DMS153 (cell line): Measurements from ENCODE around the gene LDB2.
A peak's percentile ranks its signal among the peaks of the same experiment; 100 is the strongest.
"Not testable (repeated sequence)": the region's sequence is repeated elsewhere in the genome, so short reads cannot be mapped to it uniquely, and the experiment has no call there.

Experiments used
- DNase-seq: peaks from one replicate; lab custom pipeline; 2025; lab: John Stamatoyannopoulos, UW

Gene LDB2

DNA sequence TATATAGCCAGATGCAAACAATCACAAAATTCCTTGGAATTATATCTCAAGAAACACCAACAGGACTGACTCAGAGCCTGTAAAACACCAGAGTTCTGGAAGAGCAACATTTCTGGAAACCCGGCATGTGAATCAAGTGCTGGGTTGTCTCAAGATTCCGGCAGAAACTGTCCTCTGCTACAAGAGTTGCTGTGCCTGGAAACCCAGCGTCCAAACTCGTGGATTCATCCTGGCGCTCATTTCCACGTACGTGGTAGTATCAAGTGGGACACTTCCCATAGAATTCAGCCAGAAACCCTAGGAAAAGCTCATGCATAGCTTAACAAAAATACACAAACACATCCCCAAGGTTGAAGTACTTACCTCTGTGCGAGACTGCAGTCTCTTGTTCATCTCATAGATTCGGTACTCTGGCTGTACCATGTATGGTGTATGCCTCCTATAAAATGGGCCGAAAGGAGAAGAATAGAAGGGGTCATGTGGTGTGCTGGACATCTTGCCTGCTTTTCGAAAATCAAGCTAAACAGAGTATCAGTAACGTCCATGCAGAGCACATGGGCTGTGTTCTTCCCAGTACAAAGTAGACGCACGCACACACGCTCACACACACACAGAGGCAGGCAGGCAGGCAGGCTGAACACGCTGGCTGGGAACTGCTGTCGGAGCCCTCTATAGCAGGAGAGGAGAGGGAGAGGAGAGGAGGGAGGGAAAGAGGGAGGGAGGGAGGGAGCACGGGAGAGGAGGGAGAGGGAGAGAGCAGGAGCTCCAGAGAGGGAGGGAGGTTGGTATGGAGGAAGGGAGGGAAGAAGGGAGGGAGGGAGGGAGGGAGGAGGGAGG, at the start of gene LDB2:
Gene LDB2, minus strand, starts transcription at position 655 of the 837 bp plus-strand sequence.
- no peak for DNase-seq

DNA sequence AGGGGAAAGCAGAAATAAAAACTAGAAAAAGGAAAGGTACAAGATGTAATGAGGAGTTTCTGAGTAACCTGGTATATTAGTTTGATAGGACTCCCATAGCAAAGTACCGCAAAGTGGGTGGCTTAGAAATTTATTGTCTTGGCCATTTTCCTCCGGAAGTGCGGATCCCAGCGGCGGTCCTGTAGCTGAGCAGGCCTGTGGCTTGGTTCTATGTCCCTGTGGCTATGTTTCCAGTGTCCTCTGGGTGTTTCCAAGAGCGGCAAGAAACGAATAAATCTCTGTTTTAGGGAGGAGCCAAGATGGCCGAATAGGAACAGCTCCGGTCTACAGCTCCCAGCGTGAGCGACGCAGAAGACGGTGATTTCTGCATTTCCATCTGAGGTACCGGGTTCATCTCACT, 44.0 kb upstream of the LDB2 start:
- DNase-seq = no peak

DNA sequence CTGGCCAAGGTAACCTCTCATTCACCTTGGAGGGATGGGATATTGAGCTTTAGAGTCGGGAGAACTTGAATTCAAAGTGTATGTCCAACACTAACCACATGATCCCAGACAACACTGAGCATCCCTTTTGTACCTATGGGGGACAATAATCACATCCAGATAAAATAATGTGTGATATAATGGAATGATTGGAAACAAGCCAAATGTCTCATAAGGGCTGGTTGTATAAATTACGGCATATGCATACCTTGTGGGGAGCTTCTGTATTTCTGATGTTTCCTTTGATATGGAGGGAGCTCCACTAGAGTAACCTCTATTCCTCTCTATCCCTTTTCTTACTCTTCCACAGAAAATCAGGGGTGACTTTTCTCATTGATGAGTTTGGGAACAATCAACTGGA, 40.7 kb upstream of the LDB2 start:
- DNase-seq = no peak

DNA sequence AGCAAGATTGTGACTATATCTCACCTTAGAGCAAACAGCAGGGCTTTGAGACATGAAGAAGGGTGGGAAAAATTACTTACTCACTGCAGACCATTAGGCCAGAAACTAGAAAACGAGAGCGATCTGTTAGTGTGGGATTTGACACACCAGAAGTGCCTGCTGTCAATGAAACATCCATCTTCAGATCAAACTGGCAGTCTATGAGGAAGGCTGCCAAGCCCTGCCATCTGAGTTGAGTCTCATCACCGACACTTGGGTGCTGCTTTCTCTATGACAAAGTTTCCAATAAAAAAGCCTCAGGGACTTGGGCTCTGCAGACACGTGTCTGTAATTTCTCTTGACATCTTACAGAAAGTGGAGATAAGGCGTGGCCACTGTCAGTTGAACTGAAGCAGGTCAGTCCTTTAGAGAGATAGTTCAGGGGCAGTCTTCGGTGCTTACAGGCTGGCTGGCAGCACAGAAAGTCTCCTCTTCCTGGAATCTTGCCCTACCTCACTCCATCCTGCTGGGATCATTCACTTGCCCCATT, 40.1 kb upstream of the LDB2 start:
- DNase-seq = no peak

DNA sequence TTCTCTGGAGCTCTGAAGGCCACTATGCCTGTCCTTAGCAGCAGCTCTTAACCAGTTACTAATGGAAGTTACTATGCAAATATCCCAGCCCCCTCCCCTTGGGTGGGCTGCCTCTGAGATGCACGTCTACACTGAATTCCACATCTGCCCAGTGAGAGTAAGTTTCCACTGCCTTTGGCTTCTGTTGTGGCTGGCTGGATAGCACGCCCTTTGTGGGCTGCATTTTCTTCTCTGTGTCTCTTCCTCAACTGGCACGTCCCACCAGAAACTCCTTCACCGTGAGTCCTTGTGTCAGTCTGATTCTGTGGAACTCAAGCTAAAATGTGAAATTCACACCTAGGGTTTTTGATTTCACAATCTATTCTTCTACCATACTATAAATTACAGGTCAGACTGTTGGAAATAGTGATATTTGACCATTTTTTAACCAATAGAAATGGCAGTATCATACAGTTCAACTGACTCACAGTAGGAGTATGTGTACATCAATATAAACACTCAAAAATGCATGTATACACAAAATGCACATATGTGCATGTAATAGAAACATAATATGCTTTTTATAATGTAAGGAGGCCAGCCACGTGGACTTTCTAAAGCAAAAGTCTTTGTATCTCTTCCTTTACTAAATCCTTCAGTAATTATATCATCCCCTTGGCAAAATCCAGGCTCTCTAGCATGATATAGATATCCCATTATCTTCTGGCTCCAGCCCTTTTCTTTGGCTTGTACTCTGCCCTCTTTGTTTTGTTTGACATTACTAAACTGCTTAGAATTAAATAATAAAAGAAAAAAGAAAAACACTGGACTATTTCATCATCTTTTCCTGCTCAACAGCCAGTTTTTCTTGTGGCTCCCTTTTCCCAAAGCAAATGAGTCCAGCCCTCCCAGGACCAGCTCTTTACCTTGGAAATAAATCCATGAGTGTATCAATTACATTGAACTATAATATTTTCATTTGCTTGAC, 33.2 kb upstream of the LDB2 start:
- DNase-seq = no peak

DNA sequence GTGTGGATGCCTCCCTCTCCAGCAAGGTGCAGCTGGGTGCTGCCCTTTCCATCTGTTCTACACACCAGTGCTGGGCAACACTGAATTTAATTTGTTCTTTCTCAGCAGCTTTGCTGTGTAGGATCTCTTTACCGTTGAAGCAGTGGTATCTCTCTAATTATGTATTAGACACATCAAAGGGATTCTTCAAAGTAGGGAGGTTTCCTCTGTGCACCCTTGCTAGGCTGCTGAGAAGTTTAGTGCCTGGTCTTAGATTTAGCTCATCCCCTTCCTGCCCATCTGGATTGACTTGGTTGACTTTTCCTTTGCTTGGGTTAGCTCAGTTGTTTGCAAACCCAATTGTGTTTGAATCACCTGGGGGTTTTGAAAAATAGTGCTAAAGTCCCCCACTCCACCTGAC, 27.8 kb upstream of the LDB2 start:
- no peak for DNase-seq

DNA sequence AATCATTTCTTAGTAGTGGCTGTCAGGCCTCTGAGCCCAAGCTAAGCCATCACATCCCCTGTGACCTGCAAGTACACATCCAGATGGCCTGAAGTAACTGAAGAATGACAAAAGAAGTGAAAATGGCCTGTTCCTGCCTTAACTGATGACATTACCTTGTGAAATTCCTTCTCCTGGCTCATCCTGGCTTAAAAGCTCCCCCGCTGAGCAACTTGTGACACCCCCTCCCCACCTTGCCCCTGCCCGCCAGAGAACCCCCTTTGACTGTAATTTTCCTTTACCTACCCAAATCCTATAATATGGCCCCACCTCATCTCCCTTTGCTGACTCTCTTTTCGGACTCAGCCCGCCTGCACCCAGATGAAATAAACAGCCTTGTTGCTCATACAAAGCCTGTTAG, 20.3 kb upstream of the LDB2 start:
- DNase-seq = not testable (repeated sequence)

DNA sequence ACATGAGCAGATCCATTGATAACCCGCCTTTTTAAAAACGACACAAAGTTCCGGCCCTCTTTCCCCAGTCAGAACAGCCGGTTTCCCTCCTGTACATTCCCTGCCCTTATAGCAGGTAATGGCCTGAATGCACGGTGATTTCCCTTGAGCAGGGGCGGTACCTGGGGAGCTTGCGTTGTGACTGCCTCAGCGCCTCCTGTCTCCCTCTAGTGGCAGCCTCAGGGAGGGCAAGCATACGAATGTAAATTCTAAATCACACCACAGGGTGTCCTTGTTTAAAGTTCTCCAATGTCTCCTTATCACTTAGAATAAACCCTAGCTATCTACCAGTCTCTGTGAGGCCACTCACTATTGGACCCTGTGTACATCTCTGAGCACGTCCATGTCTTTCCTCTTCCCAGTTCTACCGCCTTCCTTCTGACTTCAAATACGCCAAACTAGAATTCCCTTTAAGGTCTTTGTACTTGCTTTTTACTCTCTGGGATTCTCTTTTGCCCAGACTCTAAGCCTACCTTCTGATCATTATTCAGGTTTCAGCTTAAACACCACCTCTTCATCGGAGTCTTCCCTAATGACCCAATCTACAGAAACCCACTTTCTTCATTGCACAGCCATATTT, 18.4 kb upstream of the LDB2 start:
- DNase-seq = peak; percentile 1

DNA sequence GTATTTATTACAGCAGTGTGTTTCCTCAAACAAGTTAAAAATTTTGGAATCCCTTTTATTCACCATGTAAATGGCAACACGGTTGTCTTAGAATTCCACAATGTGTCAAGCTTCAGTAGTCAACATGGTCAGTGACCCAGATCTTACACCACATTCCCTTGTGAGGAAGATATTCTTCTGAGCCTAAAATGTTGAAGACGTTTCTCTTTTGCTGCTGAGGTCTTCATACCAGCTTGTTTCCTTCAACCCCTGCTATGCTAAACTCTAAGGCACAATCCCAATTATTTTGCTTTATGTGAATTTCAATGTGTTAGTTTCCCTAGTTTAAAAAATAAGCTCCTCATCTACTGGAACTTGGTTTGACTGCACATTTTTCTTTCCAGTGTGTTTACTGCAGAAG, 17.6 kb upstream of the LDB2 start:
- no peak for DNase-seq

DNA sequence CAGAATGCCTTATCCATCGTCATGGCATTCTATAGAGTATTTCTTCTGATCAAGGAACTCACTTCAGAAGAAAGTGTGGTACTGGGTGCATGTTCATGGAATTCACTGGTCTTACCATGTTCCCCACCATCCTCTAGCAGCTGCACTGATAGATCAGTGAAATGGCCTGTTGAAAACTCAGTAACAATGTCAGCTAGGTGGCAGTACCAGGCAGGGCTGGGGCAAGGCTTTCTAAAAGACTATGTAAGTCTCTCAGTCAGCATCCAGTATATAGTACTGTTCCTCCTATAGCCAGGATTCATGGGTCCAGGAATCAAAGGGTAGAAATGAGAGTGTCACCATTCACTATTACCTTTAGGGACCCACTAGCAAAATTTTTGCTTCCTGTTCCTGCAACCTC, 15.8 kb upstream of the LDB2 start:
- DNase-seq = peak; percentile 1

DNA sequence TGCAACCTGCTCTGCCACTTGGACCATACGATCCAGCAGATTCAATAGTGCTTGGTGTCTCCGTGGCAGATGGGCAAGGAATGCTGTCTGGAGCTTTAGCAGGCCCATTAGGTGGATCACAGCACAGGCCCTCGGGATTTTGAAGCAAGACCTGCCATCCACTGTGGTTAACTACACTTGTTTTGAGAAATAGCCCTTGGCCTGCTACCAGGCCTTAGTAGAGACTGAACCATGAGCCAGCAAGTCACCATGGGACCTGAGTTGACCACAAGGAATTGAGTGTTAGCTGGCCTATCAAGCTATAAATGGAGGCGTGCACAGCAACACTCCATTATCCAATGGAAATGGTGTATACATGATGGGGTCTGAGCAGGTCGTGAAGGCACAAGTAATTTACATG, 14.5 kb upstream of the LDB2 start:
- no peak for DNase-seq

DNA sequence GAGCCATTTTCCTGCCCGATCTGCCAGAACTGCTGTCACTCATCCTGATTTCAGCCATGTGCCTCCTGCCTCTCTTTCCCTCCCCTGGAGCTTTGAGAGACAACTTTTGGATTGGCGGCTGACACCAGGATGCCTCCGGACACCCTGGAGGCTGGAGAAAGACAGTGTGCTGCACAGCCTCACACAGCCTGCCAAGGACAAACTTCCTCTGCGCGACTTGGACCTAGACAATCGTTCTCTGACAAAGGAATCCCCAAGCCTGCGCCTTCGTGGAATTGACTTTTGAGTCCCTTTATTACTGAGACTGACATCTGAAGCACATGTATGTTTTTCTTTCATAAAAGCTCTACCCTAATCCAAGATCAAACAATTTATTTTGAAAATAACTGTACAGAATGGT, 10.8 kb upstream of the LDB2 start:
- DNase-seq = no peak

DNA sequence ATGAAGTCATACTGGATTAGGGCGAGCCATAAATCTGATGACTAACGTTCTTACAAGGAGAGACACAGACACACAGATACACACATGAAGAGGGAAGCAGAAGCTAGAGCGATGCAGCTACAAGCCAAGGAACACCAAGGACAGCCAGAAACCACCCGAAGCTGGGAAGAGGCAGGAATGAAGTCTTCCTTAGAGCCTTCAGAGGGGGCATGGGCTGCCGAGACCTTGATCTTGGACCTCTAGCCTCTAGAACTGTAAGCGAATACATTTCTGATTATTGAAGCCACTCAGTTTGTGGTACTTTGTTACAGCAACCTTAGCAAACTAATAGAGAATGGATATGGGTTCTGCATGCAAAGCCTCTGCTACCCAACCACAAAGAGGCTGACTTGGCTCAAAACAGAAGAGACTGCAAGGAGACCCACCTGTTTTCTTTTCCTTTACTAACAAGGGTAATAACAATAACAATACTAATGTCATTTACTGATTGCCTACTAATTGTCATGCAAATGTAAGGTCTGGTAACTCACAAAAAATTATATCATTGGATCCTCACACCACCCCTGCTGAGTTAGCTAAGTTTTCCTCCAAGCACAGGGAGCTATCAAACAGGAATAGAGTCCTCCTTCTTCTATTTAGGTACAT, 10.1 kb upstream of the LDB2 start:
- DNase-seq = no peak

DNA sequence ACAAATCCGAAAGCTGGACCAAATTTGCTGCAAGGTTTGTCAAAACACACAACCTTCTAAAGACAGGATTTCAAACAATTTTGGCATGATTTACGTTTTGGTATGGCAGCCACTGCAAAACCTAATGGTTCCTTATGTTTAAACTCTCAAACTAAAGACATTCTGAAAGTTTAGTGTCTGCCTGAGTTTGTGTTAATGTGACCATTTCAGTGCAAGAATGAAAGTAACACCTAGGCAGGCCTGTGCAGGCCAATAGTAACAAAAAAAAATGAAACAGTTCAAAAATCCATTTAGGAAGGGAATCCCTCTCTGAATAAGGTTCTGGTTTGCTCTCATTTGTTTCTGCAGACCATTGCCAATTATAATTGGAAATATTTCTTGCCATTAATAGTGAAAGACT, 1.9 kb upstream of the LDB2 start:
- DNase-seq = no peak

DNA sequence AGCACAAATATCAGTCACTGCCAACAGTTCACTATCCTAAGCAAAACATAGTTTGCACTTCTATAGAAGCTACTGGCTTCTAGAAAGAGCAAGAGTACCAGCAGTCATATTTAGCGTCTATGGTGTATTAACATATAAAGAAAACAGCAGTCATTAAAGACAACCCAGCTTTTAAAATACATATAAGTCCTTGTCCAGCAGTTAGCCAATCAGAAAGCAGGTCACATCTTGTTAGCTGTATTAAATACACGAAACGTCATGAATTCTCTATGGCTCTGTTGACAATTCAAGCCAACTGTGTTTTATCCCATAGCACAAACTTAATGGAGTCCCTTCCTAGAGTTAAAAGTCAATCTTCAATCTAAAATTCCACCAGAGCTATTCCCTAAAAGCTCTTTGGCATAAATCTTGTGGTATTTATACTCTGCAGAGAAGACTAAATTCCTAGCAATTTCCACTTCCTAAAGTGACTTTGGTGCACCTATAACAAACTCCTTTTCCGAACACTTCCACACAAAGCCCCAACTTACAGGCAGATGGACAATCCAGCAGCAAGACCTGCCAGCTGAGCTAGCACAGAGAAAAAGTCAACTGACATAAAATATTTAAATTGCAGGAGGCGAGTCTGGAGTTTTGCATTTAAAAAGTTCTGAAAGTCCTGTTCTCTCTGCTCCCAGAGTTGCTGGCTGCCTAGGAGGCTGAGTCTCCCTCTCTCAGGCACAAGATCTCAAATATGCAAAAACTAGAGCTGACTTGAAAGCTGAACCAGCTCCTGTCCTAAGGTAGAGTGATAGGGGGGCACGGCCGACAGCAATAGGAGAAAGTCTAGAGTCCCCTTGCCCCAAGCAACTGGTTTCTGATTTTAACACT, 1.3 kb downstream of the LDB2 start:
- no peak for DNase-seq

DNA sequence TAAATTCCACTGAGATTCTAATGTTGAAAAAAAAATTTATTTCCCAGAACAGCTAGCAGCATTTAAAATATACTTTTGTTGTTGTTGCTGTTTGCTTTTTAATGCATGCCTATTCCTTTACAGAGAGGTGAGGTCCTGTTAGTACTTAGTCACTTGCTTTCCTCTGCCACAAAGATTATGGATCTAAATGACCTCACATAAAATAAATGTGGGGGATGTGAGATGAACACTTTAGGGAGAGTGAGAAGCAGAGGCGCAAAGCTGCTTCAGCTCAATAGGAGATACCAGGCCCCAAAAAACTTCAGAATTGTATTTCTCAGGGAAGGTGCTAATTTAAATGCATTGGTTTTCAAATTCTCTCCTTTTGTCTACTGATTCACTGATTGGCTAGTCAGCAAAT, 4.0 kb downstream of the LDB2 start:
- no peak for DNase-seq

DNA sequence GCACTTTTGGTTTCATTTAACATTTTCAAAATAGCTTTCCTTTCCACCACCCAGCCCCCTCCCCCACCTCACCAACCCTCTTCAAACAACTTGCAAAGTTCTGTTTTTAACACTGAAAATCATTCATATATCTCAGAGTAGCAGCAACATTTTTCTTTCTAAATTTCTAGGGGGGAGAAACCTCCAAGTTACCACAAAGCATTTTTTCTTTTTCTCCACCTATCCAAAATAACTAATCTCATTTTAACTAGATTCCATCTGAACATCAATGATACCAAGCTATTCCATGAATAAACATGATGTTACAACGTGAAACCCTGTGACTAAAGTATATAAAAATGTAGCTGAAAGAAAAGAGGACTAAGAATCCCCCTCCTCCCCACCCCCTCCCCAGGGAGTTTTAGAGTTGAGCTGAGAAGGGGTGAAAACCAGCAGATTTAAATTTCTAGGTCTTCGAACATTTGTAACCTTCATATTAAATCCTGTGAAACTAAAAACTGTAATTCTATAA, 5.2 kb downstream of the LDB2 start:
- no peak for DNase-seq

DNA sequence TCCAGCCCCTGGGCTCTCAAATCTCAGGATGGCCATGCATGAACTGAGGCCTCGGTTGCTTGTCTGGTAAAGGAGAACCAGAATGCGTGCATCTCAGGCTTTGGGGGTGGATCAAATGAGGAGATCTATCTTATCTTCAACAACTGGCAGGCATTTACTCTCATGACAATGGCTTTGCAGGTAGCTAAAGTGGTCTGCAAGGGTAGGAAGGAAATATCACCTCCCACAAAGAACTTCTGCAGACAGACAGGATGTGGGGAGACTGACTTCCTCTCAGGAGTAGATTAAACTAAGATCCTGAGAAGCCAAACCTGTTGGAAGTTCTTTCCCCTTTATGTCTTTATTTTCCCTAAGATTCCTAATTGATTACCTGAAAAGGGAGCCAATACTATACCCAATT, 7.8 kb downstream of the LDB2 start:
- DNase-seq = no peak

DNA sequence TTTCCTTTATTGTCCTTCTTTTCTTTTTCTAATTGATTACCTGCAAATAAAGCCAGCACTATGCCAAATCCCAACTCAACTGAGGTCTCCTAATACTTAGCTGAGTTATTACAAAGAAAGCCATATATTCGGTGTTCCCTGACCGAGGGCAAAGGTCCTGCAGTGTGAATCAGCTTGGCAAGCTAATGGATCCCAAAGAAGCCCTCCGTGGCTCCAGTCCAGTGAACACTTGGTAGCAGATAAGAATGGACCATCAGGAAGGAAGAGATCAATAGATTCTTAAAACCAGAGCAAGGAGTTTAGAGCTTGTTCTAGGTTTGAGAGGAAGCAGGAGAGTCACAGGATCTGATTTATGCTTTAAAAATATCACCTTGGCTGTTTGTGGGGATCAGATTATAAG, 8.5 kb downstream of the LDB2 start:
- no peak for DNase-seq

DNA sequence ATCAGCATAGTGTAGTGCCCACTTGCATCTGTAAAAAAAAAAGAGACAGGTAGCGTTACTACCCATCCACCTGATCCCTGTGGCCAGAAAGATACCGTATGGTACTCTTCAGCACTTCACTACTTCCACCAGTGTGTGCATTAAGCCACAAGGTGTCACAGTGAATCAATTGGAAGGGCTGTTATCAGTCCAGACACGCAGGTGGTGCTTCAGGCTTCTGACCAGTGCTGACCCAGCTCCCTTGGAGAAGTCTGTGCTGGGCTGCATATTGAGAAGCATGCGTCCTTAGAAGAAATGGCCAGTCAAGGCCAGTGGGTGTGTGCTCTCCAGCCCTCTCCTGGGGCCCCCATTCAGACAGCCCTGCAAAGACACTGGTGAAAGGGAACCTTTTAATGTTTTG, 10.6 kb downstream of the LDB2 start:
- DNase-seq = no peak
